K562 (cell line): ENCODE data around the gene PAH. TPM values are rescaled to one million over a fixed set of nuclear protein-coding genes. Genes with fewer than 3 reads are reported as not detected.

Experiments used
- ATAC-seq: fragments of 200-7000 bp; cut with Tn5 transposase; 3 replicates; pipeline ENCODE4 v1.9.1; 2020; ENCODE audit warnings: moderate library complexity
- BruUV-seq: library from RNA; stranded (reverse); fragments of 400-500 nt; replicated peaks from 2 replicates; lab custom pipeline; 2021; lab: Mats Ljungman, UMichigan
- CTCF ChIA-PET: fragments of 300-600 bp; formaldehyde crosslinking; extraction: SDS; loops from one replicate; lab custom pipeline; 2021; ENCODE audit warnings: low intra/inter-chr PET ratio; lab: Yijun Ruan, JAX
- POLR2A ChIA-PET: fragments of 300-600, 350-650 bp; sonication (Branson Sonifier 250); formaldehyde crosslinking; extraction: SDS; loops from one replicate; lab custom pipeline; 2021; ENCODE audit warnings: antibody characterized with exemption, inconsistent platforms; lab: Yijun Ruan, JAX
- DNase-seq, 4 experiments: peaks; one replicate each; pipeline versions ENCODE4 v3.0.0 to v3.0.0-alpha.2; 2011 to 2018; ENCODE audit warnings: low spot score in 3 of 4, mixed read lengths in 3 of 4; ENCODE audit errors: extremely low read depth in 1 of 4
- FAIRE-seq: peaks from 2 replicates; lab custom pipeline; 2011; peaks lifted over from hg19 to GRCh38; lab: Jason Lieb, UNC
- H2AFZ ChIP-seq: 2 replicates; pipeline ENCODE4 v1.6.0; 2011; ENCODE audit warnings: low read depth, low read length, control low read depth, inconsistent platforms
- H3K27ac ChIP-seq: fragments of 200-600 bp; 3 replicates; pipeline ENCODE4 v1.8.0; 2011; ENCODE audit warnings: low read depth, mild to moderate bottlenecking, control low read depth, inconsistent platforms, low read length, moderate library complexity, mixed read lengths; ENCODE audit errors: extremely low read depth
- H3K27me3 ChIP-seq, 2 experiments: fragments of 300-600 bp in 1 of 2; 2 replicates in 1 of 2; 3 replicates in 1 of 2; pipeline versions ENCODE4 v1.6.0 to v1.8.0; 2011; ENCODE audit warnings: inconsistent platforms in 2 of 2, low read length in 2 of 2, mild to moderate bottlenecking in 1 of 2, mixed read lengths in 1 of 2, moderate library complexity in 1 of 2; ENCODE audit not compliant: control insufficient read depth in 2 of 2, insufficient read depth in 2 of 2
- H3K36me3 ChIP-seq: fragments of 300-600 bp; 3 replicates; pipeline ENCODE4 v1.8.0; 2011; ENCODE audit warnings: mild to moderate bottlenecking, low read length, inconsistent platforms; ENCODE audit not compliant: control insufficient read depth, insufficient read depth
- H3K4me1 ChIP-seq, 2 experiments: fragments of 200-600 bp in 1 of 2; replicated peaks in 1 of 2; 2 replicates in 1 of 2; 3 replicates in 1 of 2; pipeline versions ENCODE4 v1.5.1 to v1.8.0; 2011; ENCODE audit warnings: inconsistent platforms in 2 of 2, low read length in 2 of 2, mild to moderate bottlenecking in 1 of 2, mixed read lengths in 1 of 2, moderate library complexity in 1 of 2; ENCODE audit not compliant: control insufficient read depth in 2 of 2, insufficient read depth in 2 of 2
- H3K4me2 ChIP-seq: 2 replicates; pipeline ENCODE4 v1.6.1; 2011; ENCODE audit warnings: low read length, control low read depth, inconsistent platforms, mixed read lengths; ENCODE audit not compliant: insufficient read depth
- H3K4me3 ChIP-seq: fragments of 200-600 bp; sonication (generic), shearing (Covaris generic); 2 replicates; pipeline ENCODE4 v1.5.1; 2016; ENCODE audit warnings: control low read depth, inconsistent platforms
- H3K79me2 ChIP-seq: fragments of 200-600 bp; 3 replicates; pipeline ENCODE4 v1.8.0; 2011; ENCODE audit warnings: low read length, inconsistent platforms; ENCODE audit not compliant: control insufficient read depth, insufficient read depth
- H3K9ac ChIP-seq, 2 experiments: 2 replicates each; pipeline versions ENCODE4 v1.6.0 to v1.6.1; 2011; ENCODE audit warnings: low read depth in 2 of 2, low read length in 2 of 2, control low read depth in 1 of 2, inconsistent platforms in 1 of 2, mild to moderate bottlenecking in 1 of 2, mixed read lengths in 1 of 2; ENCODE audit not compliant: insufficient read depth in 1 of 2
- H3K9me1 ChIP-seq: one replicate; pipeline ENCODE4 v1.6.0; 2011; ENCODE audit warnings: inconsistent platforms, mild to moderate bottlenecking, low read length, moderate library complexity; ENCODE audit not compliant: control insufficient read depth, insufficient read depth
- H3K9me3 ChIP-seq: replicated peaks from 2 replicates; pipeline ENCODE4 v1.5.1; 2011; ENCODE audit warnings: low read depth, low read length, inconsistent platforms; ENCODE audit not compliant: control insufficient read depth, insufficient read depth
- H4K20me1 ChIP-seq: replicated peaks from 2 replicates; pipeline ENCODE4 v1.6.1; 2011; ENCODE audit warnings: low read length, inconsistent platforms, mixed read lengths; ENCODE audit not compliant: control insufficient read depth, insufficient read depth
- FOXK1 ChIP-seq: sonication (generic); formaldehyde crosslinking; IDR thresholded peaks from 2 replicates; pipeline ENCODE4 v1.8.0; 2022; ENCODE audit warnings: missing genetic modification reagents, mild to moderate bottlenecking, borderline replicate concordance
- FOXP4 ChIP-seq: sonication (generic); formaldehyde crosslinking; IDR thresholded peaks from 2 replicates; pipeline ENCODE4 v1.8.0; 2022; ENCODE audit warnings: mild to moderate bottlenecking, missing genetic modification reagents, borderline replicate concordance
- KAT7 ChIP-seq: sonication (generic); formaldehyde crosslinking; IDR thresholded peaks from 2 replicates; pipeline ENCODE4 v1.8.0; 2022; ENCODE audit warnings: missing genetic modification reagents, mild to moderate bottlenecking, borderline replicate concordance
- PTTG1 ChIP-seq: fragments of 450-650 bp; IDR thresholded peaks from 2 replicates; pipeline ENCODE4 v1.6.1; 2016; ENCODE audit warnings: low read depth, mild to moderate bottlenecking, missing genetic modification characterization, missing compliant biosample characterization
- SIRT6 ChIP-seq: IDR thresholded peaks from one replicate; pipeline ENCODE4 v1.6.1; 2012; ENCODE audit warnings: low read depth, mild to moderate bottlenecking, control low read depth, inconsistent platforms, low read length, moderate library complexity
- TGIF2 ChIP-seq: sonication (generic); formaldehyde crosslinking; IDR thresholded peaks from 2 replicates; pipeline ENCODE4 v1.8.1; 2022; ENCODE audit warnings: mild to moderate bottlenecking, missing genetic modification reagents, moderate library complexity
- ZNF717 ChIP-seq: fragments of 250-450 bp; sonication (Bioruptor Pico); IDR thresholded peaks from 2 replicates; pipeline ENCODE4 v1.5.0; 2021
- in situ Hi-C: fragments of 300-500 bp; cut with MboI; formaldehyde crosslinking; loops from 4 replicates; pipeline ENCODE4 v1.15.0; 2018; ENCODE audit warnings: inconsistent platforms, mixed read lengths
- intact Hi-C: fragments of 100-400 bp; cut with micrococcal nuclease; formaldehyde crosslinking; loops from 2 replicates; pipeline ENCODE4 v1.14.2; 2022
- polyA plus RNA-seq, 8 experiments: library from polyadenylated mRNA; depleted of rRNA in 4 of 8; stranded (reverse) in 5 of 8; unstranded in 3 of 8; fragments of >200 nt; fragmentation: Nextera tagmentation in 2 of 8; fragmentation: Illumina TruSeq in 1 of 8; extraction: Ambion mirVana in 2 of 8; extraction: Trizol in 1 of 8; gene quantifications; 2 replicates each; pipeline versions ENCODE4 v1.2.1 to v1.2.3, GENCODE V29; 2011 to 2014; ENCODE audit warnings: inconsistent platforms in 1 of 8, missing spikeins in 1 of 8
- total RNA-seq, 7 experiments: library from RNA; depleted of rRNA in 6 of 7; stranded (reverse); fragments of >200 nt in 6 of 7; fragmentation: Illumina TruSeq in 2 of 7; extraction: Trizol in 2 of 7; gene quantifications; 2 replicates each; pipeline versions ENCODE4 v1.2.1 to v1.2.3, GENCODE V29; 2011 to 2021; ENCODE audit warnings: low replicate concordance in 1 of 7
- TF ChIP-seq, protein P1 (sequence below): fragments of 450-650 bp; formaldehyde crosslinking; IDR thresholded peaks from 2 replicates; pipeline ENCODE4 v1.4.0; 2022; ENCODE audit warnings: mild to moderate bottlenecking, moderate library complexity
- TF ChIP-seq, protein P2 (sequence below): fragments of 200-600 bp; sonication (generic); IDR thresholded peaks from one replicate; pipeline ENCODE4 v1.6.1; 2012; ENCODE audit warnings: mild to moderate bottlenecking, low read depth, low read length, inconsistent platforms

PAH gene
- total and polyA plus RNA-seq, 9 of the 15 experiments (the other 6 are each of a cell fraction or from before 2014, with no cell fraction given), result 0.13 to 0.75 (median 0.69) TPM; not detected in 6

DNA sequence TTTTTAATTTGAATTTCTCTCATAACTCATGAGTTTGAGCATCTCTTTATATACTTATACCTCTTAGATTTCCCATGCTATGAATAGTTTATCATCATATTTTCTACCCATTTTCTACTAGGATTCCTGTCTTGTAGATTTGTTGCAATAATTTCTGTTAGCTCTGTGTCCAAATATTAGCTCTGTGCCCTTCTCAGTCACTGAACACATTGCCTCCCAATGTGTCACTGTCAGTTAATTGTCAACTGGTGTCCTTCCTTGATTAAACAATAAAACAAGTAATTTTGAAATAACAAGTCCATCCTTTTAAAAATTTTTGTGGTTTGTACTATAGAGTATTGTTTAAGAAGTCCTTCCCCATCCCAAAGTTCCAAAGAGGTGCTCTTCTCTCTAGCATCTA lies 4.2 kb upstream of the PAH start:
- CTCF ChIA-PET, result no interaction called here
- FAIRE-seq, result no peak
- TF ChIP-seq SIRT6 (no peak), PTTG1 (no peak), ZNF717 (CRISPR knock-in tag) (no peak), FOXP4 (CRISPR knock-in tag) (no peak), KAT7 (CRISPR knock-in tag) (no peak), FOXK1 (CRISPR knock-in tag) (no peak), TGIF2 (CRISPR knock-in tag) (no peak)
- TF ChIP-seq, protein P1, sequence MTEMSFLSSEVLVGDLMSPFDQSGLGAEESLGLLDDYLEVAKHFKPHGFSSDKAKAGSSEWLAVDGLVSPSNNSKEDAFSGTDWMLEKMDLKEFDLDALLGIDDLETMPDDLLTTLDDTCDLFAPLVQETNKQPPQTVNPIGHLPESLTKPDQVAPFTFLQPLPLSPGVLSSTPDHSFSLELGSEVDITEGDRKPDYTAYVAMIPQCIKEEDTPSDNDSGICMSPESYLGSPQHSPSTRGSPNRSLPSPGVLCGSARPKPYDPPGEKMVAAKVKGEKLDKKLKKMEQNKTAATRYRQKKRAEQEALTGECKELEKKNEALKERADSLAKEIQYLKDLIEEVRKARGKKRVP (CRISPR knock-in tag), result no peak
- TF ChIP-seq, protein P2, sequence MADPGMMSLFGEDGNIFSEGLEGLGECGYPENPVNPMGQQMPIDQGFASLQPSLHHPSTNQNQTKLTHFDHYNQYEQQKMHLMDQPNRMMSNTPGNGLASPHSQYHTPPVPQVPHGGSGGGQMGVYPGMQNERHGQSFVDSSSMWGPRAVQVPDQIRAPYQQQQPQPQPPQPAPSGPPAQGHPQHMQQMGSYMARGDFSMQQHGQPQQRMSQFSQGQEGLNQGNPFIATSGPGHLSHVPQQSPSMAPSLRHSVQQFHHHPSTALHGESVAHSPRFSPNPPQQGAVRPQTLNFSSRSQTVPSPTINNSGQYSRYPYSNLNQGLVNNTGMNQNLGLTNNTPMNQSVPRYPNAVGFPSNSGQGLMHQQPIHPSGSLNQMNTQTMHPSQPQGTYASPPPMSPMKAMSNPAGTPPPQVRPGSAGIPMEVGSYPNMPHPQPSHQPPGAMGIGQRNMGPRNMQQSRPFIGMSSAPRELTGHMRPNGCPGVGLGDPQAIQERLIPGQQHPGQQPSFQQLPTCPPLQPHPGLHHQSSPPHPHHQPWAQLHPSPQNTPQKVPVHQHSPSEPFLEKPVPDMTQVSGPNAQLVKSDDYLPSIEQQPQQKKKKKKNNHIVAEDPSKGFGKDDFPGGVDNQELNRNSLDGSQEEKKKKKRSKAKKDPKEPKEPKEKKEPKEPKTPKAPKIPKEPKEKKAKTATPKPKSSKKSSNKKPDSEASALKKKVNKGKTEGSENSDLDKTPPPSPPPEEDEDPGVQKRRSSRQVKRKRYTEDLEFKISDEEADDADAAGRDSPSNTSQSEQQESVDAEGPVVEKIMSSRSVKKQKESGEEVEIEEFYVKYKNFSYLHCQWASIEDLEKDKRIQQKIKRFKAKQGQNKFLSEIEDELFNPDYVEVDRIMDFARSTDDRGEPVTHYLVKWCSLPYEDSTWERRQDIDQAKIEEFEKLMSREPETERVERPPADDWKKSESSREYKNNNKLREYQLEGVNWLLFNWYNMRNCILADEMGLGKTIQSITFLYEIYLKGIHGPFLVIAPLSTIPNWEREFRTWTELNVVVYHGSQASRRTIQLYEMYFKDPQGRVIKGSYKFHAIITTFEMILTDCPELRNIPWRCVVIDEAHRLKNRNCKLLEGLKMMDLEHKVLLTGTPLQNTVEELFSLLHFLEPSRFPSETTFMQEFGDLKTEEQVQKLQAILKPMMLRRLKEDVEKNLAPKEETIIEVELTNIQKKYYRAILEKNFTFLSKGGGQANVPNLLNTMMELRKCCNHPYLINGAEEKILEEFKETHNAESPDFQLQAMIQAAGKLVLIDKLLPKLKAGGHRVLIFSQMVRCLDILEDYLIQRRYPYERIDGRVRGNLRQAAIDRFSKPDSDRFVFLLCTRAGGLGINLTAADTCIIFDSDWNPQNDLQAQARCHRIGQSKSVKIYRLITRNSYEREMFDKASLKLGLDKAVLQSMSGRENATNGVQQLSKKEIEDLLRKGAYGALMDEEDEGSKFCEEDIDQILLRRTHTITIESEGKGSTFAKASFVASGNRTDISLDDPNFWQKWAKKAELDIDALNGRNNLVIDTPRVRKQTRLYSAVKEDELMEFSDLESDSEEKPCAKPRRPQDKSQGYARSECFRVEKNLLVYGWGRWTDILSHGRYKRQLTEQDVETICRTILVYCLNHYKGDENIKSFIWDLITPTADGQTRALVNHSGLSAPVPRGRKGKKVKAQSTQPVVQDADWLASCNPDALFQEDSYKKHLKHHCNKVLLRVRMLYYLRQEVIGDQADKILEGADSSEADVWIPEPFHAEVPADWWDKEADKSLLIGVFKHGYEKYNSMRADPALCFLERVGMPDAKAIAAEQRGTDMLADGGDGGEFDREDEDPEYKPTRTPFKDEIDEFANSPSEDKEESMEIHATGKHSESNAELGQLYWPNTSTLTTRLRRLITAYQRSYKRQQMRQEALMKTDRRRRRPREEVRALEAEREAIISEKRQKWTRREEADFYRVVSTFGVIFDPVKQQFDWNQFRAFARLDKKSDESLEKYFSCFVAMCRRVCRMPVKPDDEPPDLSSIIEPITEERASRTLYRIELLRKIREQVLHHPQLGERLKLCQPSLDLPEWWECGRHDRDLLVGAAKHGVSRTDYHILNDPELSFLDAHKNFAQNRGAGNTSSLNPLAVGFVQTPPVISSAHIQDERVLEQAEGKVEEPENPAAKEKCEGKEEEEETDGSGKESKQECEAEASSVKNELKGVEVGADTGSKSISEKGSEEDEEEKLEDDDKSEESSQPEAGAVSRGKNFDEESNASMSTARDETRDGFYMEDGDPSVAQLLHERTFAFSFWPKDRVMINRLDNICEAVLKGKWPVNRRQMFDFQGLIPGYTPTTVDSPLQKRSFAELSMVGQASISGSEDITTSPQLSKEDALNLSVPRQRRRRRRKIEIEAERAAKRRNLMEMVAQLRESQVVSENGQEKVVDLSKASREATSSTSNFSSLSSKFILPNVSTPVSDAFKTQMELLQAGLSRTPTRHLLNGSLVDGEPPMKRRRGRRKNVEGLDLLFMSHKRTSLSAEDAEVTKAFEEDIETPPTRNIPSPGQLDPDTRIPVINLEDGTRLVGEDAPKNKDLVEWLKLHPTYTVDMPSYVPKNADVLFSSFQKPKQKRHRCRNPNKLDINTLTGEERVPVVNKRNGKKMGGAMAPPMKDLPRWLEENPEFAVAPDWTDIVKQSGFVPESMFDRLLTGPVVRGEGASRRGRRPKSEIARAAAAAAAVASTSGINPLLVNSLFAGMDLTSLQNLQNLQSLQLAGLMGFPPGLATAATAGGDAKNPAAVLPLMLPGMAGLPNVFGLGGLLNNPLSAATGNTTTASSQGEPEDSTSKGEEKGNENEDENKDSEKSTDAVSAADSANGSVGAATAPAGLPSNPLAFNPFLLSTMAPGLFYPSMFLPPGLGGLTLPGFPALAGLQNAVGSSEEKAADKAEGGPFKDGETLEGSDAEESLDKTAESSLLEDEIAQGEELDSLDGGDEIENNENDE, result no peak

More for the DNA sequence above, 4.2 kb upstream of the PAH start:
- in situ Hi-C loops (no loop called here), intact Hi-C loops (no loop called here)
- Histone ChIP-seq H3K9me3 (no peaks in the 10 kb centered on the region), H3K36me3 (no peaks in the 10 kb centered on the region), H2AFZ (no peak overlapping the region), H3K27ac (no peak overlapping the region), H3K4me2 (no peak overlapping the region), H3K27me3 (peaks cover 0 to 3% of the 10 kb centered on the region in 2 experiments; a peak in 1 of 5 replicates), H3K79me2 (no peaks in the 10 kb centered on the region), H3K9ac (no peak overlapping the region), H3K4me3 (no peak overlapping the region), H3K4me1 (peaks cover 0 to 6% of the 10 kb centered on the region in 2 experiments; a peak in 2 of 5 replicates), H3K9me1 (no peaks in the 10 kb centered on the region), H4K20me1 (no peaks in the 10 kb centered on the region)
- POLR2A ChIA-PET, result no interaction called here
- no TSS peak for BruUV-seq
- ATAC-seq, result no peak
- no peak for DNase-seq
